ENCODE measurements around the gene INAVA.
"Not testable (repeated sequence)": the region's sequence is repeated elsewhere in the genome, so short reads cannot be mapped to it uniquely, and the experiment has no call there.

The INAVA gene

DNA sequence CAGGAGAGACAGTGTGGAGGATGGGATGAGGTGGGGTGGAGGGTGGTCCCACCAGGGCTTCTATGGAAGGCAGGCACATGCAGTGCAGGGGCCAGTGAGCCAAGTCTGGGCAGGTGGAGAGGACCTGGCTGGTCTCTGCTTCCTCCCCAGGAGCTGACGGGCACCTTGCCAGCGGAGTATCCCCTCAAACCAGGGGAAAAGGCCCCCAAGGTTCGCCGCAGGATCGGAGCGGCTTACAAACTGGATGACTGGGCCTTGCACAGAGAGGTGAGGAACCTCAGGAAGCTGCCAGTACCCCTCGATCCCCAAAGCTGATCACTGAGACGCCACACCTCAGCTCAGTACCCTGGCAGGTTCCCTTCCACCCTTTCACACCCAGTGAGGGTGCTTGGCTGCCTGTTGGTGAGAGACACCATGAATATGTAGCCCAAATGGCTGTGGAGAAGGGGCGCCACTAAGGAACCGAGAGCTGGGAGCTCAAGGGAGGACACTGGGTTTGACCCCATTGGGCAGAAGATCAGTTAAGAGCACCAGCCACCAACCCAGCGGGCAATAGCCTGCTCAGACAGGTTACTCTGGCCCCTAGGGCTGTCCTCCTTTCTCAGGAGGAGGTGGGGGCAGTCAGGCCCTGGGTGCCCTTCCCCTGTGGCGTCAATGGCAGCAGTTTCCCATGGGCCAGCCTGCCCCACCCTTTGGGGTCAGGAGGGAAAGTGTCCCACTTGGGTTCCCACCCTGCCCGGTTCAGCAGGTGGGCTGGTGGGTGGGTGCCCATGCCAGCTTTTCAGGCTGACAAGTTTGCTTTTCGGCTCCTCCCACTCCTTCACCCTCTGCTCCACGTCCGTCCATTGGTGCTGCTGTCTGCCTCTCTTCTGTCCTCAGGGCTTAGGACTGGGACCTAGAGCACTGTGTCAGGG is 5.5 kb downstream of the INAVA start:
- no peak for DNase-seq (ENCODE audit: low spot score)

DNA sequence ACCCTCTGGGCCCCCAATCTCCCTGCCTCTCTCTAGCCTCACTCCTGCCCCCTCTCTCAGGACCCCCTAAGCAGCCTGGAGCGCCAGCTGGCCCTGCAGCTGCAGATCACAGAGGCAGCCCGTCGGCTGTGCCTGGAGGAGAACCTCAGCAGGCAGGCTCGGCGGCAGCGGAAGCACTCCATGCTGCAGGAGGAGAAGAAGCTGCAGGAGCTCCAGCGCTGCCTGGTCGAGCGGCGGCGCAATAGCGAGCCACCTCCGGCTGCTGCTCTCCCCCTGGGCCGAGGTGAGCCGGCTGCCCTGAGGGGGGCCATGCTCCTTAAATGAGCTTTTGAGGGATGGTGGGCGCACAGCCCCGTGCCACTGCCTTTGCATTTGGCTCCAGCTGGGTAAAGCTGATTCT is 6.2 kb downstream of the INAVA start:
- no peak for DNase-seq (ENCODE audit: low spot score)

DNA sequence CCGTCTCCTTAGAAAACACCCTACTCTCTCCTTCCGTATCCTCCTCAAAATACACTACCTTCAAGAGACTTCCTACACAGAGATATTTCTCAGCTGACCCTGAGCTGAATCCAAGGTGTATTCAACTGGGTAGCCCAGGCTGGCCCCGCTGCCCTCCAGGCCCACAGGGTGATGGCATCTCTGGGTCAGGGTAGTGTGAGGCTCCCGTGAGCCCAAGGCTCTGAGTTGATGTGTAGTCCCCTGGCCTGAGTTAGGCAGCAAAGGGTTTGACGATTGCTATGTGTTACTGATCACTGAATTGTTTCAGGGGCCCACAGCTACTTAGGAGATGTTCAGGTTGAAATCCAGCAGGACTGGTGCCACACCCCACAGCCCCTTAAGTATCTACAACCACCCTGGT is 6.7 kb downstream of the INAVA start:
- DNase-seq (ENCODE audit: low spot score): no peak

DNA sequence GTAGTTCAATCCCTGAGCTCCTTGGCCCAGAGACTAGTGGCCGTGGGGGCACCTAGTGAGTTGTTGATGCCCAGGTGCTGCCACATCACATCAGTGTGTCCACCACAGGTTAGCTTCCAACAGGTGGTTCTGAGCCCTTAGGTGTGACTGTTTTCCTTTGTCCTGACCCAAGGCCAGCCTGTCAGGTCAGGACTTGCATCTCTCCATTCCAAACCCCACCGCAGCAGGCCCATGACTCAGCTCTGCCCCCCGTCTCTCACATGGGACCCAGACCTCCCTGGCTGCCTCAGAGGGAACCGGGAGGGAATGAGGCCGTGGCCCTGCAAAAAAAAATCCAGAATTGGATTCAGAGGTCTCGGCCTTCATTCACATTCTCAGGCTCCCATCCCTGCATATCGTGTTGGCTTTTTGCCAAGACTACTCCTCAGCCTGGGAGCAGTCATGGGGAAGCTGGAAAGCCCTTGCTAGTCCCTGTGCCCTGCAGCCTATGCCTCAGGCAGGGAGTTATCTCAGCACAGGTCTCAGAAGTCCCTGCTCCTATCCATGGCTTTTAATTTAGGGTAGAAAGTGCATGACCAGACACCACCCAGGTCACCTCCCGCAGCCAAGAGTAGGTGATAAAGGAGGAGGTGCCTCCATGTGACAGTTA is 7.2 kb downstream of the INAVA start:
- no peak for DNase-seq (ENCODE audit: low spot score)

DNA sequence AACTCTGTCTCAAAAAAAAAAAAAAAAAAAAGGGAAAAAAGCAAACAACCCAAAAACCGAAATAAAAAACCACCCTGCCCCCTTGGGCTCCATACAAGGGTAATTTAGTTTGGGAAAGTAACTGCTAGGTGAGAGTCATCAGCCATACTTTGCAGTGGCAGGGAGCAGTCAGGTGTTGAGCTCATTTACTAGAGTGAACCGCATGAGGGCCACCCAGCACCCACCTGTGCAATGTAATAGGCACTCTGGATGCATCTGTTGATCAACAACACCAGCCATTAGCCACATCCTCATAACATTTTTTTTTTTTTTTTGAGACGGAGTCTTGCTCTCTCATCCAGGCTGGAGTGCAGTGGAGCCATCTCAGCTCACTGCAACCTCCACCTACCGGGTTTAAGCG is 9.1 kb downstream of the INAVA start:
- no peak for DNase-seq (ENCODE audit: low spot score)

DNA sequence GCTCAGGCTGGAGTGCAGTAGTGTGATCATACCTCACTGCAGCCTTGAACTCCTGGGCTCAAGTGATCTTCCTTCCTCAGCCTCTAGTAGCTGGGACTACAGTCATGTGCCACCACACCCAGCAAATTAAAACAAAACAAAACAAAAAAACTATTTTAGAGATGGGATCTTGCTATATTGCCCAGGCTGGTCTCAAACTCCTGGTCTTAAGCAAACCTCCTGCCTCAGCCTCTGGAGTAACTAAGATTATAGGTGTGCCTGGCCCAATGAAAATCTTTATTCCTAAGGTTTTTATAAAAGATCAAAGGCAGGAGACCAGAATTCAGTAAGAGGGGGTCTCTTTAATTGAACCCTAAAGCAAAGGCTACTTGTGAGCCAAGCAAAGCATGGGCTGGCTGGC is 10.1 kb downstream of the INAVA start:
- no peak for DNase-seq (ENCODE audit: low spot score)

DNA sequence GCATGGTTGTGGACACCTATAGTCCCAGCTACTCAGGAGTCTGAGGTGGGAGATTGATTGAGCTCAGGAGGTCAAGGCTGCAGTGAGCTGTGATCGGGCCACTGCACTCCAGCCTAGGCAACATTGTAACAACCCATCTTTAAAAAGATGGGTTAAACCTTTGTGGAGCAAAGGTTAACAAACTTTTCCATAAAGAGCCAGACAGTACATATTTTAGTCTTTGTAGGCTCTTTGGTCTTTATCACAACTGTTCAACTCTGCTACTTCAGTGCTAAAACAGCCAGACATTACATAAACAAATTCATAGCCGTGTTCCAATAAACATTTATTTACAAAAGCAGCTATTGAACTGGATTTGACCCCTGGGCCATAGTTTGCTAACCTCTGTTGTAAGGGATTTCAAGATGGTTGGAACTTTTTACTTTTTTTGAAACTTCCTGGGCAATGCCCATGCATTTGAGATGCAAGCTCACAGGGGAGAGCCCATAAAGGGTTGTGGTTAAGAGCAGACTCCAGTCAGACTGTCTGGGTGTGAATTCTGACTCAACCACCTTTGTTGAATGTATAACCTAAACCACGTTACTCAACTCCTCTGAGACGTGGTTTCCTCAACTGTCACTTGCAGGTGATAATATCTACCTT is 10.8 kb downstream of the INAVA start:
- DNase-seq (ENCODE audit: low spot score): no peak

DNA sequence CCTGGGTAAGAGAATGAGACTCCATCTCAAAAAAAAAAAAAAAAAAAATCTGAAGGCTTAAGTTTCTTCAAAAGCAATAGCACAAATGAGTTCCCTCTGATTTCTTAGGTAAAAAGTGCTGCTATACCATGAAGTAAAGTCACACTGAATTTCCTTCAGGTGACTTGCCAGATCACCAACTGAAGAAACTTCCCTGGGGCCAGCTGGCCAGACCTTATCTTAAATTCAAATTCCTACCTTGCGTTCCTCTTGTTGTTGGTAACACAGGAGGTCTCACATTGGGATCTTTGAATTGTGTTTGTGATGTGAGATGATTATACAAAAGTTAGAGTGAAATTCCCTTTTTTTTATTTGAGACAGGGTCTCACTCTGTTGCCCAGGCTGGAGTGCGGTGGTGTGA is 11.8 kb downstream of the INAVA start:
- DNase-seq (ENCODE audit: low spot score): no peak

DNA sequence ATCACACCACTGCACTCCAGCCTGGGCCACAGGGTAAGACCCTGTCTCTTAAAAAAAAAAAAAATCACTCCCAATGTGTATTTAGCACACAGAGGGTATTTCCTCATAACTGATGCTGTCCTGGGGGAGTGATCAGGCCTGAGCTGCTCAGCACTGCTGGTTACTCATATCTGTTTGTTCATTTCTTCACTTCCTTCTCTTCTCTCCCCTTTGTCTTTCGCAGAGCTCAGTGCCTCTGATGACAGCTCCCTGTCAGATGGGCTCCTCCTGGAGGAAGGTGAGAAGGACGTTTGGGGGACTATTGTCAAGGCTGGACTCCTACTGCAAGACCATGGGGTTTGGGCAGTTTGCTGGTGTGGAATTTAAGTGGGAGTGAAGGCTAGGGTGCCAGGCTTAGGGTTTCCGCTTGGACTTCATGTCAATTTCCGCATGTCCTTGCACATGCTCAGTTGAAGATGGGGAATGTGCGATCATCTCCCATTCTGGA is 13.0 kb downstream of the INAVA start:
- DNase-seq (ENCODE audit: low spot score): no peak

DNA sequence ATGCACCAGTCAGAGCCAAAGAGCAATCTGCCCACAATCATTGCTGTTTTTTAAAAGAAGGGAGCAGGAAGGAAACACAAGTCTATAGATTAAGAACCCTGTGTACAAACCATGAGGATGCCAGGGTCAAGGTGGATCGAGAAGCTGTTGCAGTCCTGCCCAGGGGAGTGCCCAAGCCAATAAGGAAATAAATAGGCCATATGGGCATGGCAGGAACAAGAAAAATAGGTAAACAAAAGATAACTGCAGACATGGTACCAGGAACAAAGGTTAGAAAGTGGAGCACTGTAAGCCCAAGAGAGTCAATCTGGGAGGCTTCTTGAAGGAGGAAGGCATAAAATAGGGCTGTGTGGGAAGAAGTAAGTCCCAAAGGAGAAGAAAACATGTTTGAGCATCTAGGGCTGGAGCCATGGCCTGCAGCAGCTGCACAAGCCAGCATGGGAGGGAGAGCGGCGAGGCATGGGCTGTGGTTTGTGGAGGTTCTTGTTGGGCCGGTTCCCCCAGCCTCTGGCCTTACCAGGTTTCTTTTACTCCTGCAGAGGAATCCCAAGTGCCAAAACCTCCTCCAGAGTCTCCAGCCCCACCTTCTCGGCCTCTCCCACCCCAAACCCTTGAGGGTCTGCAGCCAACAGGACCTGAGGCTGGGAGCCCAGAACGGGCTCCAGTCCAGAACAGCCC is 13.6 kb downstream of the INAVA start:
- DNase-seq (ENCODE audit: low spot score): no peak

DNA sequence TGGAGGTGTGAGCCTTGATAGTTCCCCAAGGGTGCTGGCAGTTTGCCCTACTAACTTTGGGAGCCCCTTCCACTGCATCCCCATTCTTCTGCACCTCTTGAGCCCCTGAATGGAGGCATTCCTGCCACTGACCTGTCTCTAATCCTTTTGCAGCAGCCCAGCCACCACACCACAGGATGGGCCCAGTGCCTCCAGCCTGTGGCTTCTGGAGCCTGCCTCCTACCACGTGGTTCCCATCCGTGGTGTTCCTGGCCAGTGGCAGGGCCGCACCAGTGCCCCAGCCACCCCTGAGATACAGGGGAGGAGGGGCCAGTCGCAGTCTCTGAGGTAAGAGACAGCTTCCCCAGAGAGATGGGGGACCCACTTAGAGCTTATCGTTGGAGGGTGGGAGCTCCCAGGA is 14.4 kb downstream of the INAVA start:
- DNase-seq (ENCODE audit: low spot score): no peak

DNA sequence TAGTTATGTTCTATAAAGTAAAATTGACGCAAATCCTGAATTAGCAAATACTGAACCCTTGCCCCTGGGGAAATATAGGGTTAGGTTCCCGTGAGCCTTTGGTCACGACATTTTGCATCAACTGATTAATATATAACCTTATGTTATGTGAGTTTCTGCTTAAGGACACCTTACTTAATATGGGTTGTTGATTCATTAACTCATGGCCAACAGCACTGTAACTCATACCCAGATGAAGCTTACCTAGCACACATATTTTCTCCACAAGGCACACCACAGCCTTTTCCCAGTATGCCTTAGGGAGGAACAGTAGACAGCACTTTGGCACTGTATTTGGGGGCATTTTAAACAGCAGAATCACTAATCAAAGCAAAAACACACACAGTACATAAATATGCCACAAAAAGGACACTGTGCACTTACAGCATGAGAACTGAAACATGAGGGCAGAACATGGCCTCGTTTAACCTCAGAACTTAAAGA is 15.1 kb downstream of the INAVA start:
- DNase-seq (ENCODE audit: low spot score): no peak

DNA sequence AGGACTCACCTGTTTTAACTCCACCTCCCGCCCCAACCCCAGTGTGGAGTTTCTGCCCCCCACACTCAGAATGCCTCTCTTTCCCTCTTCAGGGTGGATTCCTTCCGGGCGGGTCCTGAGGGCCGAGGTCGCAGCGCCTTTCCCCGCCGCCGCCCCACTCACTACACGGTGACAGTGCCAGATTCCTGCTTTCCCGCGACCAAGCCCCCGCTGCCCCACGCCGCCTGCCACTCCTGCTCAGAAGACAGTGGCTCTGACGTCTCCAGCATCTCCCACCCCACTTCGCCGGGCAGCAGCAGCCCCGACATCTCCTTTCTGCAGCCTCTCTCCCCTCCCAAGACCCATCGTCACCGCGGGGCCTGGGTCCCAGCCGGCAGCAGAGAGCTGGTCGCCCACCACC is 16.7 kb downstream of the INAVA start:
- DNase-seq (ENCODE audit: low spot score): no peak

DNA sequence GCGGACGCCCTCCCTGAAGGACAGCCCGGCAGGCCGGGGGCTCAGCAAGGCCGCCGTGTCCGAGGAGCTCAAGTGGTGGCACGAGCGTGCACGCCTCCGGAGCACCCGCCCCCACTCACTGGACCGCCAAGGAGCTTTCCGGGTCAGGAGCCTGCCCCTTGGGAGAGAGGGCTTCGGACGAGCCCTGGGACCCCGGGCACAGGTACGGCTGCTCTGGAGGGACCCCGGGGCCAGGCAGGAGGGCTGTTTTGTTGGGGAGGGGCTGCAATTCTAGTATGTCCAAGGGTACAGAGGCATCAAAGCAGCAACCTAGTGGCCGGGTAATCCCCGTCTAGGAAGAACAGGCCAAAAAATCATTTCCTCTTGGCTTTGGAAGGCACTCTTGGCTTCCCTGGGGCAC is 17.2 kb downstream of the INAVA start:
- not testable (repeated sequence) for DNase-seq (ENCODE audit: low spot score)

DNA sequence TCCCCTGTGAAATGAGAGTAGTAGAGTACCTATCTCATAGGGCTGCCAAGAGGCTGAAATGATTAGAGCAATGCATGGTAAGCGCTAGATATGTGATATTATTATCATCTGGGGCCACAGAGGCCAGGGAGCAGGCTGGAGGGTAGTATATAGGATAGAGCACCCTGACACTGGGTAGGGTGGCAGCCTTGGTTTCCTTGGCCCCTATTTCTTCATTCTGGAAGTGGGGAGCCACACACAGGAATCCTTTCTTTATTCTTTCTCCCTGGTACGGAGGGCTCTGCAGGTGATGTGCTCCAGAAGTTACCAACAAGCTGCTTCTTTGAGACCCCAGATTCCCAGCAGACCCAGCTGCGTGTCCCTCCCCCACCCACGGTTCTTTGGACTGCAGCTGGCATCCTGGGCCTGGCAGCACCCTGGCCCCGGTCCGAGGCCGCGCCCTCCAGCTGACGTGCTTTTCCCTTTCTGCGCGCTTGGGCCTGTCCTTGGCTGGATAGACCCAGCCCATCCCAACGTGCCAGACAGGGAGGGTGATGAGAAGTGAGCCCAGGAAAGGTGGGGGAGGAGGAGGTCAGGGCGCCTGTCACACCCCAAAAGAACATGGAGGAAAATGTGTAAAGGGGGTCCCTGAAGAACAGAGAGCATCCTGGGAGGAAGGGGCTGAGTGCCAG is 18.2 kb downstream of the INAVA start:
- DNase-seq (ENCODE audit: low spot score): no peak

DNA sequence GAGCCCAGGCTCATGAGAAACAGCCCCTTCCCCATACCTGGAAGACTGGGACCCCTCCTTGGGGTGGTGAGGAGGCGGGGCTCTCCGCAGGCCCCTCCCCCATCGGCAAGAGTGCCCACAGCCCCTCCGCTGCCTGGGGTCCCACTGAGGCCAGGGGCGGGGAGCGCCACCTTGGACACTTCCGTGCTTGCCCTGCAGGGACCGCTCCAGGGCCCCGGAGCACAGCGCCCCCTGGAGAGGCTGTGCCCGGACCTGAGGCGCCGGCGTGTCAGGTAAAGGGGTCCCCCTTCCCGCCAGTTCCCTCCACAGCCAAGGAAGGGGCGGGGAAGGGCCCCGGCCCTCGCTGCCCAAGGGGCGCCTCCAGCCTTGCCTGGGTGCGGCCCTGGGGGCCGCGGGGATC is 21.5 kb downstream of the INAVA start:
- no peak for DNase-seq (ENCODE audit: low spot score)

DNA sequence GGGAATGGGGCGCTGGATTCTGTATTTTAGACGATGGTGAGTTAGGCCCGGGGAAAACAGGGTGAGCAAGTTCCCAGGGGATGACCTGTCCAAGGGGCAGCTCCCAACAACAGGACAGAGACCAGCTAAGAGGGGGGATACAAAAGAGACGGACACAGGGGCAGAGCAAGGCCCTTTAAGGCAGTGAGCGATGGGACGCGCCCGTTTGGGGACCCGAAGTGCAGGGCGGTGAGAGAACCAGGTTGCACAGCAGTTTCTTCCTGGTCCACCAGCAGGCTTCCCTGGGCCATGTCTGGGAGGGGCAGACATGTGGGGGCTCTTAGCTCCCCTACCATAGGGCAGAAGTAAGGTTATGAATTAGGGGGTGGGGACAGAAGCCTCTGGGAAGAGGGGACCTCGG is 22.0 kb downstream of the INAVA start:
- no peak for DNase-seq (ENCODE audit: low spot score)

DNA sequence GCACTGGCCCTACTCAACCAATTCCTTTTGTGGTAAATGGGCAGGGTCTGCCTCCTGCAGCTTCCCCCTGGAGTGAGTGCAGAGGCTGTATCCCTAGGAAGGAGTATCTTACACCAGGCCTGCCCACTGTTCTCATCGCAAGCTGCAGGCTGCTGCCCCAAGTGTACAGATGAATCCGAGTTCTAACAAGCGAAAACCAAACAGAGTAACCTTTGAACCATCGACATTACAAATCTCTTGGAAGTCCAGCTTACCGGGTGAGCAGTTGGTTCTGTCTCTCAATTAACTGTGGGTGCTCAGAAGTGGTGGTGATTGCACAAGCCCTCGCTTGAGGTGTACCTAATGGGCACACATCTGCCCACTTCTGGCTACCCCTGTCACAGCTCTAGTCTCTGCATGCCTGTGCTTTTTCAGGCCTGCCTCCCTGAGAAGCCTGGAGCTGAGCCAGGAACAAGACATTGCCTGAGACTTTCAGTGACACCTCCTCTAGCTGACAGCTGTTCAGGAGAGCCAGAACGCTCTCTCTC is 22.7 kb downstream of the INAVA start:
- peak; percentile 17 for DNase-seq (ENCODE audit: low spot score)

DNA sequence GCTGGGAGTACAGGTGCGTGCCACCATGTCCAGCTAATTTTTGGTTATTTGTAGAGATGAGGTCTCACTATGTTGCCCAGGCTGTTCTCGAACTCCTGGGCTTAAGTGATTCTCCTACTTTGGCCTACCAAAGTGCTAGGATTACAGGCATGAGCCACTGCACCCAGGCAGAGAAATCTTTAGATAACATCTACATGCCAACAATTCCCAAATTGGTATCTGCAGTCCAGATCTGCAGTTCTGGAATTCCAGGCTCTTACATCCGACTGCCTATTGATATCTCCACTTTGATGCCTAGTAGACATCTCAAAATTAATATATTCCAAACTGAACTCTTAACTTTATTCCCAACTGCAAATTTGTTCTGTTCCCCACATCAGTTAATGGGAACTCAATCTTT is 23.3 kb downstream of the INAVA start:
- DNase-seq (ENCODE audit: low spot score): no peak

DNA sequence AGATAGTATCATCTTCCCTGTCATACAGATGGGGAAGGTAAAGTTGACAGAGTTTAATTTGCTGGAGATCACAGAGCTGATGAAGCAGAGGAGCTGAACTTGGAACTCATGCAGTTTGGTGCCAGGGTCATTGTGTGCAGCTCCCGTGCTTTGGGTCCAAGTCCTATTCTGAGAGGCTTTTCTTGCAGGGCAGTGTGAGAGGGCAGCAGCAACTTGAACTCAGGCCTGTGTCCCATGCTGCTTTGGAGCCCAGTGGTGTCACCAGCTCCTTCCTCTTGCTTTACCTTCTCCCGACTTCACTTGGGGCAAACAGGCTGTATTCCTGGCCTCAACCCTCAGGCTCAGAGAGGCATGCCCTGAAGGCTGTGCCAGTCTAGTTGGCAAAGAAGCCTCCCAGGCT is 24.7 kb downstream of the INAVA start:
- no peak for DNase-seq (ENCODE audit: low spot score)

DNA sequence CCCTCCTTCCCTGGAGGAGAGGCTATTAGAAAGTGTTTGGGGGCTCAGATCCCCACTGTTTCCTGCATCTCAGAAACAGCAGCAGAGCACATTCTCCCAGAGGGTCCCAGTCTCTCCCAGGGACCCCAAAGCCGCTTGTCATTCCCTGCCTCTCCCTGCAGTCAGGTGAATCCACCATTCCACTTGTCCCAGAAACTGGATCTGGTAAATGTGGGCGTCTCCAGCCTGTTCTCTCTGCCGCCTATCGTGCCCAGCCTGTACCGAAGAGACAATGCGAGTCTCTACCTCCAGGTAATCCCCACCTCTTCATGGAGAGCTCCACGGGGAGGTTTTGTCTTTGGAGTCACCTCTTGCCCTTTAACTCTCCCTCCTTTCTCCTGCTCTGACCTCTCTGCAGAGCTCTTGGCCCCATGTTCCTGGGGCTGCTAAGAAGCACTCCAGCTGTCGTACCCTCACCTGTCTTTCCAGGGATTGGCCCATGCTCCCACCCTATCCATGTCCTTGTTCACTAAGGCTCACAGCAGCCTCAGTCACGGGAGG is 26.9 kb downstream of the INAVA start:
- DNase-seq (ENCODE audit: low spot score): no peak
